Measurements from ENCODE around the gene ATP9B. TPM values are rescaled to one million over a fixed set of nuclear protein-coding genes. Genes with fewer than 3 reads are reported as not detected.

ATP9B gene
- total RNA-seq, 1 donor from 2014 or later: 16.2 TPM

GRCh38 chr18:79422022-79422782 is 353.0 kb downstream of the ATP9B start:
- H3K27me3 ChIP-seq (ENCODE audit: control insufficient read depth, insufficient read depth, low read length): no peaks in the 10 kb centered on the region
- TF ChIP-seq CTCF (IDR thresholded peaks at IDR 0.05; ENCODE audit: insufficient read depth, low read length, poor library complexity, severe bottlenecking): no peak
- H3K36me3 ChIP-seq (ENCODE audit: control insufficient read depth, insufficient read depth, low read length): no peaks in the 10 kb centered on the region
- H3K4me3 ChIP-seq (ENCODE audit: low read depth, low read length): no peak overlapping the region
- no peak for DNase-seq (ENCODE audit: low read depth)

GRCh38 chr18:79422783-79423165 is 353.6 kb downstream of the ATP9B start:
- DNase-seq (ENCODE audit: low read depth): no peak
- no peak for TF ChIP-seq CTCF (IDR thresholded peaks at IDR 0.05; ENCODE audit: insufficient read depth, low read length, poor library complexity, severe bottlenecking)
- Histone ChIP-seq H3K27me3 (ENCODE audit: control insufficient read depth, insufficient read depth, low read length) (no peaks in the 10 kb centered on the region), H3K36me3 (ENCODE audit: control insufficient read depth, insufficient read depth, low read length) (no peaks in the 10 kb centered on the region), H3K4me3 (ENCODE audit: low read depth, low read length) (no peak overlapping the region)

- no peak for TF ChIP-seq CTCF (IDR thresholded peaks at IDR 0.05; ENCODE audit: insufficient read depth, low read length, poor library complexity, severe bottlenecking)
- DNase-seq (ENCODE audit: low read depth): no peak
- no peaks in the 10 kb centered on the region for H3K27me3 ChIP-seq (ENCODE audit: control insufficient read depth, insufficient read depth, low read length)
- H3K36me3 ChIP-seq (ENCODE audit: control insufficient read depth, insufficient read depth, low read length): no peaks in the 10 kb centered on the region
- no peak overlapping the region for H3K4me3 ChIP-seq (ENCODE audit: low read depth, low read length)
Measured at GRCh38 chr18:79423211-79424007, 354.2 kb downstream of the ATP9B start.

GRCh38 chr18:79424008-79424565 is 354.9 kb downstream of the ATP9B start:
- H3K36me3 ChIP-seq (ENCODE audit: control insufficient read depth, insufficient read depth, low read length): no peaks in the 10 kb centered on the region
- no peak for TF ChIP-seq CTCF (IDR thresholded peaks at IDR 0.05; ENCODE audit: insufficient read depth, low read length, poor library complexity, severe bottlenecking)
- H3K4me3 ChIP-seq (ENCODE audit: low read depth, low read length): no peak overlapping the region

GRCh38 chr18:79424880-79425568 is 355.8 kb downstream of the ATP9B start:
- Histone ChIP-seq H3K36me3 (ENCODE audit: control insufficient read depth, insufficient read depth, low read length) (no peaks in the 10 kb centered on the region), H3K4me3 (ENCODE audit: low read depth, low read length) (no peak overlapping the region), H3K27me3 (ENCODE audit: control insufficient read depth, insufficient read depth, low read length) (peaks cover 2% of the 10 kb centered on the region)
- no peak for TF ChIP-seq CTCF (IDR thresholded peaks at IDR 0.05; ENCODE audit: insufficient read depth, low read length, poor library complexity, severe bottlenecking)
- DNase-seq (ENCODE audit: low read depth): no peak

More at GRCh38 chr18:79424008-79424565, 354.9 kb downstream of the ATP9B start:
- no peaks in the 10 kb centered on the region for H3K27me3 ChIP-seq (ENCODE audit: control insufficient read depth, insufficient read depth, low read length)
- no peak for DNase-seq (ENCODE audit: low read depth)
